Fibroblast of mammary gland (primary cell): Measurements from ENCODE around the gene TMEM239.

Experiments
- DNase-seq: peaks from one replicate; pipeline ENCODE4 v3.0.0-alpha.2; 2010; ENCODE audit warnings: low read depth
- H3K4me3 ChIP-seq: 2 replicates; pipeline ENCODE4 v1.5.1; 2011; ENCODE audit warnings: low read depth, mild to moderate bottlenecking, low read length, moderate library complexity; ENCODE audit not compliant: control insufficient read depth
- TF ChIP-seq, protein P1 (sequence below): conservative IDR thresholded peaks from 2 replicates; pipeline ENCODE4 v1.5.1; 2011; ENCODE audit warnings: low read depth, low read length, inconsistent platforms; ENCODE audit not compliant: control insufficient read depth, insufficient read depth

TMEM239 gene

DNA sequence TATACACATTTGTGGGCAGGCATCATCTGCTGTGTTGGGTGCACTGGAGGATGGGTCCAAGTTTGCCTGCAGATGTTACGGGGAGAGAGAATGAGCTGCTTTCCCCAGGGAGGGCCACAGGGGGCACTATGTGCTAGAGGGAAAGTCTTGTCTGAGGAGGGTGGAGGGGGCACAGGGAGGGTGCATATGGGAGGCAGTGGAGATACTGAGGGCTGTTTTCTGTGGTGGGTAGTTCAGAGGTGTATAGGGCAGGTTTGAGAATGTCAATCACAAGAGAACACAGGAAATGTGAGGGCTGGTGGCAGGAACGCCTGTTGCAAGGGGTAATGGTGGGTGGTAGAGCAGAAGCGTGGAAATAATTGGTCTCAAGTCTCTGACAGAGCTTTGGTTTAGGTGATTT, 49.5 kb downstream of the TMEM239 start:
- TF ChIP-seq, protein P1, sequence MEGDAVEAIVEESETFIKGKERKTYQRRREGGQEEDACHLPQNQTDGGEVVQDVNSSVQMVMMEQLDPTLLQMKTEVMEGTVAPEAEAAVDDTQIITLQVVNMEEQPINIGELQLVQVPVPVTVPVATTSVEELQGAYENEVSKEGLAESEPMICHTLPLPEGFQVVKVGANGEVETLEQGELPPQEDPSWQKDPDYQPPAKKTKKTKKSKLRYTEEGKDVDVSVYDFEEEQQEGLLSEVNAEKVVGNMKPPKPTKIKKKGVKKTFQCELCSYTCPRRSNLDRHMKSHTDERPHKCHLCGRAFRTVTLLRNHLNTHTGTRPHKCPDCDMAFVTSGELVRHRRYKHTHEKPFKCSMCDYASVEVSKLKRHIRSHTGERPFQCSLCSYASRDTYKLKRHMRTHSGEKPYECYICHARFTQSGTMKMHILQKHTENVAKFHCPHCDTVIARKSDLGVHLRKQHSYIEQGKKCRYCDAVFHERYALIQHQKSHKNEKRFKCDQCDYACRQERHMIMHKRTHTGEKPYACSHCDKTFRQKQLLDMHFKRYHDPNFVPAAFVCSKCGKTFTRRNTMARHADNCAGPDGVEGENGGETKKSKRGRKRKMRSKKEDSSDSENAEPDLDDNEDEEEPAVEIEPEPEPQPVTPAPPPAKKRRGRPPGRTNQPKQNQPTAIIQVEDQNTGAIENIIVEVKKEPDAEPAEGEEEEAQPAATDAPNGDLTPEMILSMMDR, result no peak
- no peak for DNase-seq
- no peak overlapping the region for H3K4me3 ChIP-seq

DNA sequence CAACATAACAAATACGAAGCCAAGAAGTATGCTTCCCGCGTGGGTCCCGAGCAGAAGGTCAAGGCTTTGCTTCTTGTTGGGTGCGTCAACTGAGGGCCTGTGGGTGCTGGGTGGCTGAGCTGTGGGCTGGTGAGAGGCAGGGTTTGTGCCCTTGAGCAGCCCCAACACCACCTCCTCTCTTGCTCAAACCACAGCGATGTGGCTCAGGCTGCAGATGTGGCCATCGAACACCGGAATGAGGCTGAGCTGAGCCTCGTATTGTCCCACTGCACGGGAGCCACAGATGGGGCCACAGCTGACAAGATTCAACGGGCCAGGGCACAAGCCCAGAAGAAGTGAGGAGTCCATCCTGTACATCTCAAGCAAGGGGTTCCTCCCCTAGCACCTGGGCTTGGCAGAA, 50.1 kb downstream of the TMEM239 start:
- DNase-seq, result no peak
- TF ChIP-seq, protein P1, result no peak
- H3K4me3 ChIP-seq, result no peak overlapping the region

DNA sequence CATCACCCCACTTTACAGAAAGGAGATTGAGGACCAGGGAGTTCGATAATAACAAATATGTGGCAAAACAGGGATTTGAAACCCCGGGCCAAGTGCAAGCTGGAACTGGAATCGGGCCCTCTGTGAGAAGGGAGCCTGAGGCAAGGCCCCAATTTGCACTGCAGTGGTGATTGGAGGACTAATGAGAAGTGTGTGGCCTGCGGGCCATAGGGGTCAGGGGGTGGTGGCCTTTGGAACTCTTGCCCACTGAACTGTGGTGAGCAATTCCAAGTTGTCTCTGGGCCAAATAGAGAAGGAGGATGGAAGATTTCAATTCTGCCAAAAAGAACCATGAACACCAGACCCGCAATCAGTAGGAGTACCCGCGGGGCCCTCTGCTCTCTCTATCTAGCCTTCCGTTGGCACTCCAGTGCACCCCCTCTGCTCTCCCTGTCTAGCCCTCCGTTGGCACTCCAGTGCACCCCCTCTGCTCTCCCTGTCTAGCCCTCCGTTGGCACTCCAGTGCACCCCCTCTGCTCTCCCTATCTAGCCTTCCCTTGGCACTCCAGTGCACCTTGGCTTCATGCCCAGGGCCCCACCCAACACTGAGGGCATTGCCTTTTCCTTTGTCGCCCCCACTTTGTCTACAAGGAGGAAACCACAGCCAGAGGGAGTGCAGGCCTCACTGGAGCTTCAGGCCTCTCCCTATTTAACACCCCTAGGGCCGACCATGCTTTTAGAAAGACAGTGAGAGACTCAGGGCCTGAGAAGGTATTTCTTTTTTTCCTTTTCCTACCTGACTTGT, 51.1 kb downstream of the TMEM239 start:
- TF ChIP-seq, protein P1, result no peak
- no peak for DNase-seq
- H3K4me3 ChIP-seq, result no peak overlapping the region
